Ishikawa (cell line): ENCODE measurements around the gene PCBP3.

Source experiments
- CEBPB ChIP-seq: IDR thresholded peaks from 2 replicates; pipeline ENCODE4 v1.6.1; 2012
- TF ChIP-seq, protein P1 (sequence below): IDR thresholded peaks from 2 replicates; pipeline ENCODE4 v1.6.1; 2012
- TF ChIP-seq, protein P2 (sequence below): IDR thresholded peaks from 2 replicates; pipeline ENCODE4 v1.6.1; 2012; ENCODE audit warnings: low read depth, mild to moderate bottlenecking

DNA sequence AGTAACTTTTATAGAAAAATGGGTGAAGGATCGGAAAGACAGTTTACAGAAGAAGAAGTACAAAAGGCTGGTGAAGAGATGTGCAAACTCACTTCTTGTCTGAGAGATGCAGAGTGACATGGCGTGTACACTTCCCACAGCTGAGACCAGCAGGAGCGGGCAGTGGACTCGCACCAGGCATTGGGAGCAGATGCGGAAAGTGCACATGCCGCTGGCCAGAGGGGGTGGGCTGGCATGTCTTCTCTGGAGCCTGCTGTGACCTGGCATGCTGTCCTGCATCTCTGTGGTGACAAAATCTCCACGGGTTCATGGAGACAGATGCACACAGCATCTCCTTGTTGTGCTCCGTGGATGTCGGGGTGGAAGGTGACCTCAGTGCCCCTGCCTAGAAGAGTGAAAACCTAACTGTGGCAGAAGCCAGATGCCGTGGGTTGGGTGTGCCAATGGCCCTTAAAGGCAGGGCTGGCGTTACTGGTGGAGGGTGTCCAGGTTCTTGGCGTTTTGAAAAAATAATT is 209.4 kb downstream of the PCBP3 start:
- TF ChIP-seq, protein P1, sequence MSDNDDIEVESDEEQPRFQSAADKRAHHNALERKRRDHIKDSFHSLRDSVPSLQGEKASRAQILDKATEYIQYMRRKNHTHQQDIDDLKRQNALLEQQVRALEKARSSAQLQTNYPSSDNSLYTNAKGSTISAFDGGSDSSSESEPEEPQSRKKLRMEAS = no peak
- TF ChIP-seq CEBPB = no peak
- TF ChIP-seq, protein P2, sequence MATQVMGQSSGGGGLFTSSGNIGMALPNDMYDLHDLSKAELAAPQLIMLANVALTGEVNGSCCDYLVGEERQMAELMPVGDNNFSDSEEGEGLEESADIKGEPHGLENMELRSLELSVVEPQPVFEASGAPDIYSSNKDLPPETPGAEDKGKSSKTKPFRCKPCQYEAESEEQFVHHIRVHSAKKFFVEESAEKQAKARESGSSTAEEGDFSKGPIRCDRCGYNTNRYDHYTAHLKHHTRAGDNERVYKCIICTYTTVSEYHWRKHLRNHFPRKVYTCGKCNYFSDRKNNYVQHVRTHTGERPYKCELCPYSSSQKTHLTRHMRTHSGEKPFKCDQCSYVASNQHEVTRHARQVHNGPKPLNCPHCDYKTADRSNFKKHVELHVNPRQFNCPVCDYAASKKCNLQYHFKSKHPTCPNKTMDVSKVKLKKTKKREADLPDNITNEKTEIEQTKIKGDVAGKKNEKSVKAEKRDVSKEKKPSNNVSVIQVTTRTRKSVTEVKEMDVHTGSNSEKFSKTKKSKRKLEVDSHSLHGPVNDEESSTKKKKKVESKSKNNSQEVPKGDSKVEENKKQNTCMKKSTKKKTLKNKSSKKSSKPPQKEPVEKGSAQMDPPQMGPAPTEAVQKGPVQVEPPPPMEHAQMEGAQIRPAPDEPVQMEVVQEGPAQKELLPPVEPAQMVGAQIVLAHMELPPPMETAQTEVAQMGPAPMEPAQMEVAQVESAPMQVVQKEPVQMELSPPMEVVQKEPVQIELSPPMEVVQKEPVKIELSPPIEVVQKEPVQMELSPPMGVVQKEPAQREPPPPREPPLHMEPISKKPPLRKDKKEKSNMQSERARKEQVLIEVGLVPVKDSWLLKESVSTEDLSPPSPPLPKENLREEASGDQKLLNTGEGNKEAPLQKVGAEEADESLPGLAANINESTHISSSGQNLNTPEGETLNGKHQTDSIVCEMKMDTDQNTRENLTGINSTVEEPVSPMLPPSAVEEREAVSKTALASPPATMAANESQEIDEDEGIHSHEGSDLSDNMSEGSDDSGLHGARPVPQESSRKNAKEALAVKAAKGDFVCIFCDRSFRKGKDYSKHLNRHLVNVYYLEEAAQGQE = no peak
